T-helper 17 cell (primary cell): ENCODE results near the gene FIGN. TPM values are rescaled to one million over a fixed set of nuclear protein-coding genes. Genes with fewer than 3 reads are reported as not detected.

Experiments
- ATAC-seq: fragments of 150-1000 bp; cut with Tn5 transposase; 2 replicates; pipeline ENCODE4 v1.10.0; 2021; ENCODE audit warnings: mild to moderate bottlenecking, moderate library complexity
- DNase-seq, 3 donors: peaks; one replicate each; pipeline versions ENCODE4 v3.0.0 to v3.0.0-alpha.2; 2020 to 2021
- H3K9me3 ChIP-seq: one replicate; pipeline ENCODE4 v1.7.0; 2013; ENCODE audit warnings: low read length, mild to moderate bottlenecking; ENCODE audit not compliant: control insufficient read depth, poor library complexity, severe bottlenecking
- H3K27ac Mint-ChIP-seq: one replicate; pipeline ENCODE4 v1.8.0; 2022; ENCODE audit warnings: mild to moderate bottlenecking, moderate library complexity, mixed read lengths
- H3K27me3 Mint-ChIP-seq: one replicate; pipeline ENCODE4 v1.8.0; 2022; ENCODE audit warnings: mixed read lengths
- H3K36me3 Mint-ChIP-seq: one replicate; pipeline ENCODE4 v1.8.0; 2022; ENCODE audit warnings: low read depth, mixed read lengths
- H3K4me1 Mint-ChIP-seq: one replicate; pipeline ENCODE4 v1.8.0; 2022; ENCODE audit warnings: mild to moderate bottlenecking, mixed read lengths
- H3K4me3 Mint-ChIP-seq: one replicate; pipeline ENCODE4 v1.8.0; 2022; ENCODE audit warnings: mild to moderate bottlenecking, moderate library complexity, mixed read lengths
- total RNA-seq, 4 donors: library from RNA in 2 of 4; stranded (reverse) in 2 of 4; gene quantifications; one replicate each; pipeline ENCODE4 v1.2.3 and lab custom pipeline; 2022 to 2026

The FIGN gene
- total RNA-seq, 2 donors from 2014 or later, result not detected

GRCh38 chr2:163733301-163733938, 2.4 kb downstream of the FIGN start:
- H3K9me3 ChIP-seq, result no peaks in the 10 kb centered on the region
- no peak overlapping the region for H3K27ac Mint-ChIP-seq
- ATAC-seq (no peak), DNase-seq (no peak)
- H3K4me3 Mint-ChIP-seq, result no peak overlapping the region
- H3K4me1 Mint-ChIP-seq, result no peaks in the 10 kb centered on the region
- no peaks in the 10 kb centered on the region for H3K36me3 Mint-ChIP-seq
- H3K27me3 Mint-ChIP-seq, result peaks cover 10% of the 10 kb centered on the region

- no peaks in the 10 kb centered on the region for H3K9me3 ChIP-seq
- DNase-seq (no peak), ATAC-seq (no peak)
- H3K27ac Mint-ChIP-seq, result no peak overlapping the region
- H3K4me3 Mint-ChIP-seq, result no peak overlapping the region
- H3K27me3 Mint-ChIP-seq, result peaks cover 10% of the 10 kb centered on the region
- H3K36me3 Mint-ChIP-seq, result no peaks in the 10 kb centered on the region
- no peaks in the 10 kb centered on the region for H3K4me1 Mint-ChIP-seq
Observed at GRCh38 chr2:163732727-163733126, 3.1 kb downstream of the FIGN start.

- Mint-ChIP-seq H3K36me3 (no peaks in the 10 kb centered on the region), H3K4me1 (no peaks in the 10 kb centered on the region), H3K27ac (no peak overlapping the region), H3K4me3 (no peak overlapping the region), H3K27me3 (peaks cover 4% of the 10 kb centered on the region)
- ATAC-seq (no peak), DNase-seq (no peak)
- H3K9me3 ChIP-seq, result no peaks in the 10 kb centered on the region
Observed at GRCh38 chr2:163731735-163732134, 4.1 kb downstream of the FIGN start.

GRCh38 chr2:163730556-163730955, 5.3 kb downstream of the FIGN start:
- Mint-ChIP-seq H3K4me3 (no peak overlapping the region), H3K27me3 (peaks cover 4% of the 10 kb centered on the region), H3K36me3 (no peaks in the 10 kb centered on the region), H3K27ac (no peak overlapping the region), H3K4me1 (no peaks in the 10 kb centered on the region)
- no peaks in the 10 kb centered on the region for H3K9me3 ChIP-seq
- DNase-seq, result no peak
- ATAC-seq, result no peak

DNA sequence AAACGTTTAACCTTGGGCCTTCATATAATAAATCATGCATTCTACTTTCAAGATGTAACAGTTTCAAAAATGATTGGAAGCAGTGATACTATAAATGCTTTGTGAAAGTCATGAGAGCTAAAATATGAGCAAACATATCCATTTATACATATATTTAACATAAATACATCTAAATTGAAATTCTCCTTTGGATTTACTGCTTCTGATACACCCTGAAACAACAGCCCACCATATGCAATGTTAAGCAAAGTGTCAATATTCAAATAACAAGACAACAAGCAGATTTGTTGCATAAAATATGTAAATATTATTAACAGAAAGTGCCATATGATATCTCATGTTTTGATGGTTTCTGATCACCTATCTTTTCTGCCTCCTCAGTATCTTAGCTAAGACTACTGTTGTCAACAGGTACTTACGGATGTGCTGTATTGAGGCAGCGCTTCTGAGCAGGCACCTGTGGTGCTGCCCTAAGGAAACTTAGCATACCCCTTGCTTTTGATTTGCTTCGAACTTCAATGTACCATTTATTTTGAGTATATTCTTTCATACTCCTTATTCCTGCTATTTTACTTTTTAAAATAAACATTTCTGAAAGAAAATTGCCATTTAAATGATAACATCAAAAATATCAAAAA, 6.1 kb downstream of the FIGN start:
- ATAC-seq (no peak), DNase-seq (no peak)
- Mint-ChIP-seq H3K27ac (no peak overlapping the region), H3K4me3 (no peak overlapping the region), H3K4me1 (no peaks in the 10 kb centered on the region), H3K36me3 (no peaks in the 10 kb centered on the region), H3K27me3 (peaks cover 4% of the 10 kb centered on the region)
- no peaks in the 10 kb centered on the region for H3K9me3 ChIP-seq

- no peak overlapping the region for H3K4me3 Mint-ChIP-seq
- no peak for ATAC-seq
- H3K4me1 Mint-ChIP-seq, result no peaks in the 10 kb centered on the region
- no peak for DNase-seq
- H3K27me3 Mint-ChIP-seq, result no peaks in the 10 kb centered on the region
- no peaks in the 10 kb centered on the region for H3K36me3 Mint-ChIP-seq
- H3K27ac Mint-ChIP-seq, result no peak overlapping the region
- no peaks in the 10 kb centered on the region for H3K9me3 ChIP-seq
Observed at GRCh38 chr2:163723881-163724280, 11.9 kb downstream of the FIGN start.

GRCh38 chr2:163723348-163723747, 12.5 kb downstream of the FIGN start:
- Mint-ChIP-seq H3K36me3 (no peaks in the 10 kb centered on the region), H3K27me3 (no peaks in the 10 kb centered on the region), H3K27ac (no peak overlapping the region), H3K4me3 (no peak overlapping the region), H3K4me1 (no peaks in the 10 kb centered on the region)
- H3K9me3 ChIP-seq, result no peaks in the 10 kb centered on the region
- ATAC-seq, result no peak
- no peak for DNase-seq

DNA sequence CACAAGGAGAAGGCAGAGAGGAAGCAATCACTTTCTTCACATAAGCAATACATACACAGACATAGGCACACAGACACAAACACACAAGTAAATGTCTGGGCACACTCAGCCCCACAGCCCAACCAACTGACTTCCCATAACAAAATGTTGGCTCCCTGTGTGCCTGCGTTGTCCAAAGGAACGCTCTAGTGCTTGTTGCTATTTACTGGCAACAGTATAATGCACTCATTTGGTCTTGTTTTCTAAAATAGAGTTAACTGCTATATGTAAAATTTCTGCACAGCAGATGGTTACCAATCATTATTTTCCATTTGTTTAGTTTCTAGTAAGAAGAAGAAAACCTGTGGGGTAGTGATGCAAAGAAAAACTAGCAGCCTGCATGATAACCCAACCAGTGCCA, 16.5 kb downstream of the FIGN start:
- H3K9me3 ChIP-seq, result no peaks in the 10 kb centered on the region
- ATAC-seq (no peak), DNase-seq (no peak)
- no peak overlapping the region for H3K4me3 Mint-ChIP-seq
- H3K27ac Mint-ChIP-seq, result no peak overlapping the region
- no peaks in the 10 kb centered on the region for H3K36me3 Mint-ChIP-seq
- H3K4me1 Mint-ChIP-seq, result no peaks in the 10 kb centered on the region
- no peaks in the 10 kb centered on the region for H3K27me3 Mint-ChIP-seq

- Mint-ChIP-seq H3K4me3 (no peak overlapping the region), H3K36me3 (no peaks in the 10 kb centered on the region), H3K27ac (no peak overlapping the region), H3K27me3 (no peaks in the 10 kb centered on the region), H3K4me1 (no peaks in the 10 kb centered on the region)
- ATAC-seq (no peak), DNase-seq (no peak)
- H3K9me3 ChIP-seq, result no peaks in the 10 kb centered on the region
Observed at GRCh38 chr2:163717993-163718680, 17.7 kb downstream of the FIGN start.

DNA sequence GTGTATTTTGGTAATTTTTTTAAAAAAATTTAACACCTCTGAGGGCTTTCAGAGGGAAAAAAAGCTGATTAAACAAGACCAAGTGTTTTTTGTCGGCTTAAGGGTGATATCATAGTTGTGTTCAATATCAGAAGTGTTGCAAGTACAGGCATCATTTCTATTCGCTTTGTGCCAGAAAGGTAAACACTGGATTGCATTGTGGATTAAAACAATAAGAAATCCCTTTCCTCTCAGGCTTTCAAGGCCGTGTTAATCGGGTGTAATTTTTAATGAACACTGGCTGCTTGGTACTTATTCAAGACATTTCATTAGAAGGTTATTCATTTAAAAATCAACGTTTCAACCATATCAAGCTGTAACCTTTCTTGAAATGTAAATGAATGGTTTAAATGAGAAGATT, 18.3 kb downstream of the FIGN start:
- ATAC-seq (no peak), DNase-seq (no peak)

DNA sequence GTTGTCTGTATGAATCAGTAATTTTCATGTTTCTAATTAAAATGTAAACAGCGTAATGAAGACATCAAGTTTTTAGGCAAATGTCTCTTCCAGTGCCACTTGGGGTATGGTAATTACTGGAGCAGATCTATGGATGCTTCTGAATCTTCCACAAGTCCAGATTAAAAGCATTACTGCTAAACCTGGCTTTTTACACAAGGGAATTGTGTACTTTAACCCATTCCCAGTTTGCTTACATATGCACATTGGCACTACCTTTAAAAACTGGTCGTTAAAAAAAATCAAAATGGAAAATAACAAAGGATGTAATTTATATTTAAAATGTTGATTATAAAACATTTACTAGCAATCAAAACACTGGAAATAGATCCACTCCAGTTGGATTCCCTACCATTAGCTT, 19.7 kb downstream of the FIGN start:
- DNase-seq, result no peak
- ATAC-seq, result no peak
- H3K27me3 Mint-ChIP-seq, result no peaks in the 10 kb centered on the region

More for the DNA sequence above, 18.3 kb downstream of the FIGN start:
- H3K4me3 Mint-ChIP-seq, result no peak overlapping the region
- H3K27me3 Mint-ChIP-seq, result no peaks in the 10 kb centered on the region
- H3K27ac Mint-ChIP-seq, result no peak overlapping the region
- H3K36me3 Mint-ChIP-seq, result no peaks in the 10 kb centered on the region
- no peaks in the 10 kb centered on the region for H3K4me1 Mint-ChIP-seq
- H3K9me3 ChIP-seq, result no peaks in the 10 kb centered on the region

DNA sequence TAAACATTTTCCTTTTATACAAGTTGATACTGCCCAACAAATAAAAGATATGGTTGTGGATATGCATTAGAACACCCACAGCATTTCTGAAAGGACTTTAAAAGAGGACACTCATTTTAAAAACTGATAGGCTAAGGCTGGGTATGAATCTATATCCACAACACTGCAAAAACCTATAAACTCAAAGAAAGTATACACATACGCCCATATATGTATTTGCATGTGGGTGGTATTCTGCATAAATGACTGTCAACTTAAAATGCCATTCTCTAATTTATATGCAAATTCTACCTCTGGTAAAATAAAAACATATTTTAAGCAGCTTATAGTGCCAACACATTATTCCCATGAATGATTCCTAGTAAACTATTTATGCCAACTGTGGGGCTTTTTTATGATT, 20.1 kb downstream of the FIGN start:
- Mint-ChIP-seq H3K4me1 (no peaks in the 10 kb centered on the region), H3K4me3 (no peak overlapping the region), H3K27ac (no peak overlapping the region), H3K36me3 (no peaks in the 10 kb centered on the region), H3K27me3 (no peaks in the 10 kb centered on the region)
- H3K9me3 ChIP-seq, result no peaks in the 10 kb centered on the region
- DNase-seq (no peak), ATAC-seq (no peak)

More for the DNA sequence above, 19.7 kb downstream of the FIGN start:
- H3K4me1 Mint-ChIP-seq, result no peaks in the 10 kb centered on the region
- H3K36me3 Mint-ChIP-seq, result no peaks in the 10 kb centered on the region
- H3K27ac Mint-ChIP-seq, result no peak overlapping the region
- no peak overlapping the region for H3K4me3 Mint-ChIP-seq
- no peaks in the 10 kb centered on the region for H3K9me3 ChIP-seq

- H3K9me3 ChIP-seq, result no peaks in the 10 kb centered on the region
- H3K4me3 Mint-ChIP-seq, result no peak overlapping the region
- no peak overlapping the region for H3K27ac Mint-ChIP-seq
- ATAC-seq (no peak), DNase-seq (no peak)
- H3K4me1 Mint-ChIP-seq, result no peaks in the 10 kb centered on the region
- no peaks in the 10 kb centered on the region for H3K27me3 Mint-ChIP-seq
- no peaks in the 10 kb centered on the region for H3K36me3 Mint-ChIP-seq
Observed at GRCh38 chr2:163715199-163715598, 20.6 kb downstream of the FIGN start.
